Fibroblast of mammary gland (primary cell): Measurements from ENCODE around the gene GSE1.

Source experiments
- DNase-seq: peaks from one replicate; pipeline ENCODE4 v3.0.0-alpha.2; 2010; ENCODE audit warnings: low read depth
- H3K4me3 ChIP-seq: 2 replicates; pipeline ENCODE4 v1.5.1; 2011; ENCODE audit warnings: low read depth, mild to moderate bottlenecking, low read length, moderate library complexity; ENCODE audit not compliant: control insufficient read depth
- CTCF ChIP-seq: conservative IDR thresholded peaks from 2 replicates; pipeline ENCODE4 v1.5.1; 2011; ENCODE audit warnings: low read depth, low read length, inconsistent platforms; ENCODE audit not compliant: control insufficient read depth, insufficient read depth

GSE1 gene

GRCh38 chr16:85628265-85628556, 15.1 kb downstream of the GSE1 start:
- TF ChIP-seq CTCF, result no peak
- DNase-seq, result no peak
- no peak overlapping the region for H3K4me3 ChIP-seq

- no peak overlapping the region for H3K4me3 ChIP-seq
- TF ChIP-seq CTCF, result no peak
- no peak for DNase-seq
These were observed 15.5 kb downstream of the GSE1 start for GRCh38 chr16:85628645-85629044.

- no peak for TF ChIP-seq CTCF
- no peak overlapping the region for H3K4me3 ChIP-seq
- DNase-seq, result no peak
These were observed 16.2 kb downstream of the GSE1 start for GRCh38 chr16:85629326-85629725.

- no peak for TF ChIP-seq CTCF
- H3K4me3 ChIP-seq, result no peak overlapping the region
- no peak for DNase-seq
These were observed 16.7 kb downstream of the GSE1 start for GRCh38 chr16:85629853-85630252.

- DNase-seq, result no peak
- TF ChIP-seq CTCF, result no peak
These were observed 18.1 kb downstream of the GSE1 start for GRCh38 chr16:85631230-85631629.

GRCh38 chr16:85631802-85632393, 18.8 kb downstream of the GSE1 start:
- no peak for DNase-seq
- no peak for TF ChIP-seq CTCF
- H3K4me3 ChIP-seq, result no peak overlapping the region

More at GRCh38 chr16:85631230-85631629, 18.1 kb downstream of the GSE1 start:
- H3K4me3 ChIP-seq, result no peak overlapping the region

GRCh38 chr16:85632709-85633437, 19.8 kb downstream of the GSE1 start:
- no peak overlapping the region for H3K4me3 ChIP-seq
- DNase-seq, result no peak
- no peak for TF ChIP-seq CTCF
